ENCODE data around the gene USP3.
A peak's percentile ranks its signal among the peaks of the same experiment; 100 is the strongest.

Gene USP3

GRCh38 chr15:63593705-63594671, 89.6 kb downstream of the USP3 start:
- no peak for DNase-seq (ENCODE audit: low read depth)

DNA sequence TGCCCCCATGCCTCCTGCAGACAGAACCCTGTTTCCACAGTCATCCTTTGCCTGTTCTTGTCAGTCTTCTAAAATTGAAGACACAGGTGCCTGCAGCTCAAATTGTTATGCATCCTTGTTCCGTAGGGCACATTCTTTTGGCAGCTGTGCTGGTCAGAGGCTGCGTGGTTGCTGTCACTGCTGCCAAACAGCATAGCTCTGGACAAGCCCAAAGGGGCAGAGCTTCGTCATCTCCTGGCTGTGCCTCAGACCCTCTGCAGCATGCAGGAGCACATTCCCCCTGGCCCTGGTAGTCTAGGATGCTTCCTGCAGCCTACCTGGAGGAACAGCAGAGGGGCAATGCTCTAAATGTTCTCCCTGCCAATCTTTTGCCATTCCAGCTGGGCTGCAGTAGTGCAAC, 90.7 kb downstream of the USP3 start:
- no peak for DNase-seq (ENCODE audit: low read depth)

- DNase-seq (ENCODE audit: low read depth): no peak
These were observed 91.3 kb downstream of the USP3 start for GRCh38 chr15:63595688-63596087.

DNA sequence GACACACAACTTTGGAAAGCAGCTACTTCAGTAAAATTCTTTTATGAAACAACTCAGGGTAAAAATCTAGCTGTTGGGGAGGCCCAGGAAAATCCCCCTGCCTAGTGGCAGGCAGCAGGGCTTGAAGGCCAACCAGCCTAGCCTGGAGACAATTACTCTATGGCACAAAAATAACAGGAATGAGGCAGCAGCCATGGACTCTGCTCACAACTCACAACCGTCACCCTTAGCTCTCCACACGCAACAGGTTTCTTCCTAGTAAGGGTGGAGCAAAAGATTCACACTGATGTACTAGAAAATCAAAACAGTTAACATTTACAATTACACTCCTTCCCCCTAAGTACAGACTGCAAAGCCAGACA, 92.3 kb downstream of the USP3 start:
- DNase-seq (ENCODE audit: low read depth): no peak

DNA sequence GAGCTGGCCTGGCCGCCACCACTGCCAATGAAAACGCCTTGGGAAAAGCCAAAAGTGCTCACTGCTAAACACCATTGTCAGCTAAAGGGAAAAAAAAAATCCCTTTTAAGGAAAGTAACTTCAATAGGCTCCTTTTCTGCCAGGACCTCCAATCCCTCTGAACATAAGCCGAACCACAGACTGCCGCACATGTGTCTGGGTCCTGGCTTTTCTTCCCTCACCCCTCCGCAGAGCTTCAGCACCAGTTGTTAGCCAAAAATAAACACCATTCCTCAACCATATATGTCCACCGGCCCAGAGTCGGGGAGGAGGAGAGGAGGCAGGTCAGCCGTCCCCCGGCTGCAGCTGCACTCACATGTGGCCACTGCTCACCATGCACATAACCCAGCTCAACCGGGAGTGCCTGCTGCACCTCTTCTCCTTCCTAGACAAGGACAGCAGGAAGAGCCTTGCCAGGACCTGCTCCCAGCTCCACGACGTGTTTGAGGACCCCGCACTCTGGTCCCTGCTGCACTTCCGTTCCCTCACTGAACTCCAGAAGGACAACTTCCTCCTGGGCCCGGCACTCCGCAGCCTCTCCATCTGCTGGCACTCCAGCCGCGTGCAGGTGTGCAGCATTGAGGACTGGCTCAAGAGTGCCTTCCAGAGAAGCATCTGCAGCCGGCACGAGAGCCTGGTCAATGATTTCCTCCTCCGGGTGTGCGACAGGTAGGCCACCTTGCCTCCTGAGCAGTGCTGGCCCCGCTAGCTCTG, 92.8 kb downstream of the USP3 start, which contains the start of gene FBXL22:
Gene FBXL22, plus strand, starts transcription at position 350 of the 753 bp plus-strand sequence. Its CDS starts 6 bp downstream, at position 356.
- DNase-seq (ENCODE audit: low read depth): no peak

GRCh38 chr15:63597821-63598220, 93.4 kb downstream of the USP3 start:
- no peak for DNase-seq (ENCODE audit: low read depth)

GRCh38 chr15:63598473-63599400, 94.3 kb downstream of the USP3 start:
- no peak for DNase-seq (ENCODE audit: low read depth)

DNA sequence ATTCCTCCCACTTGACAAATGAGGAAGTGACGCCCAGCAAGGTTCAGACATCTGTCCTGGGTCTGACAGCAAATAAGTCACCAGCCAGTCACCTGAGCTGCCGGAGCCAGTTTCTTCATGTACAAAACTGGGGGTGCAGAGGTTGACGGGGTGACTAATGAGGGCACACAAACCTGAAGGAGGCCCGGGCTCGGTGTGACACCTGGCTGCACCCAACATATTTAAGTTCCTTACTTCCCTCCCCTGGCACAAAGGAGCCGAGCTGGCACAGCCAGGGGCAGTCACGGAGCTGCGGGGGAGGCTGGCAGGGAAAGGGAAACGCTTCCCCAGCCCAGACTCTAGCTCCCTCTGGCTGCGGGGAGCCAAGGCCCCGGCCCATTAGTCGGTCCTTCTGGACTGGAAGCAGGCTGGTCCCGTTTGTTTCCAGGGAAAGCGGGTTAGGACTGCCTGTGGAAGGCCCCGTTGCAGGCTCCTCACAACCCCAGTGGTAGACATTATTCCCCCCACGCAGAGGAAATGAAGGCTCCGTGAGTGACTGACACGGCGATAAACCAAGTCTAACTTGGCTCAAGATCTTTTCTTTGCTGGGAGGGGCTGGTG, 95.1 kb downstream of the USP3 start:
- no peak for DNase-seq (ENCODE audit: low read depth)

GRCh38 chr15:63600001-63600615, 95.7 kb downstream of the USP3 start:
- DNase-seq (ENCODE audit: low read depth): no peak

DNA sequence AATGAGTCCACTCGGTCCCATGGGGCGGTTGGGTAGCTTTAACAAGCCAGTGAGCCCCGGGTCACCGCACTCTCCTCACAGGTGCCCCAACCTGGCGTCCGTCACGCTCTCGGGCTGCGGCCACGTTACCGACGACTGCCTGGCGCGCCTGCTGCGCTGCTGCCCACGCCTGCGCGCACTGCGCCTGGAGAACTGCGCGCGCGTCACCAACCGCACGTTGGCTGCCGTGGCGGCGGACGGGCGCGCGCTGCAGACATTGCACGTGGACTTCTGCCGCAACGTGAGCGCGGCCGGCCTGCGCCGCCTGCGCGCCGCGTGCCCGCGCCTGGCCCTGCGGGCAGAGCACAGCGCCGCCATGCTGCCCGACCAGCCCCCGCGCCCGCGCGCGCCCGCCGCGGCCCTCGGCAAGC, 96.2 kb downstream of the USP3 start:
- peak; percentile 68 for DNase-seq (ENCODE audit: low read depth)

GRCh38 chr15:63601026-63601703, 96.8 kb downstream of the USP3 start:
- DNase-seq (ENCODE audit: low read depth): no peak

- no peak for DNase-seq (ENCODE audit: low read depth)
These were observed 97.4 kb downstream of the USP3 start for GRCh38 chr15:63601704-63602185.

GRCh38 chr15:63602595-63602994, 98.2 kb downstream of the USP3 start:
- no peak for DNase-seq (ENCODE audit: low read depth)

DNA sequence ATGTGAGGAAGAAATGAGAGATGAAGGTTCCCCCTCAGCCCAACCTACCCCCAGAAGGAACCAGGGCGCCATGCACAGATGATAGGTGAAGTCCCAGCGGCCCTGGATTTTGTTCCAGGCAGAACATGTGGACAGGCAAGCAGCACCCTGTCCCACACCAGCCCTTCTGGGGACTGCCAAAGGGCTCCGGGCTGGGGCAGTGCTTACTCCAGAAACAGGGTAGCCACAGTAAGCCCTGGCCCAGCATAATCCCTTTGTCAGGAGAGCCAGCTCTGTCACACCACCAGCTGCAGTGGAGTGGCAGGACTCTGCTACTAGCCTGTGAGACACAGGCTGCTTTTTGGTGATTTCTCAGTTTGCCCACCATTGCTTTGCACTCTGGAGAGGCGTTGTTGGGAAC, 99.1 kb downstream of the USP3 start:
- DNase-seq (ENCODE audit: low read depth): no peak

DNA sequence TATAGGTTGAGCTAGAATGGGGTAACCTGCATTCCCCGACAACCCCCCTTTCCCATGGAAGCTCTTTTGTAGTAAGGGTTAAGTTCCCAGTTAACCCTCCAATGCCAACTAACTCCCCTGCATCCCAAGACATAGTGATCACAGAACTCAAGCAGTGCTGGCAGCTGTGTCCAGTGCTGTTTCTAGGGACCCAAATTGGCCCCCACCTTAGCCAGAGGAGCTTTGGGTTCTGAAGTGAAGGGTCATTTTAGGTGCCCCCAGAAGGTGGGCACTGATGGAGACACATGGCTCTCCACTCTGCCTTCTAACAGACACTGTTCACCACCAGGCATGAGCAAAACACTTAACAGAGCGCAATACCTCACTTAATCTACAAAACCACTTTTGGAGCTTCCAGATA, 99.9 kb downstream of the USP3 start:
- DNase-seq (ENCODE audit: low read depth): no peak

GRCh38 chr15:63605036-63605435, 100.6 kb downstream of the USP3 start:
- no peak for DNase-seq (ENCODE audit: low read depth)

- DNase-seq (ENCODE audit: low read depth): no peak
These were observed 101.4 kb downstream of the USP3 start for GRCh38 chr15:63605816-63606215.

- no peak for DNase-seq (ENCODE audit: low read depth)
These were observed 101.9 kb downstream of the USP3 start for GRCh38 chr15:63606308-63606707.

DNA sequence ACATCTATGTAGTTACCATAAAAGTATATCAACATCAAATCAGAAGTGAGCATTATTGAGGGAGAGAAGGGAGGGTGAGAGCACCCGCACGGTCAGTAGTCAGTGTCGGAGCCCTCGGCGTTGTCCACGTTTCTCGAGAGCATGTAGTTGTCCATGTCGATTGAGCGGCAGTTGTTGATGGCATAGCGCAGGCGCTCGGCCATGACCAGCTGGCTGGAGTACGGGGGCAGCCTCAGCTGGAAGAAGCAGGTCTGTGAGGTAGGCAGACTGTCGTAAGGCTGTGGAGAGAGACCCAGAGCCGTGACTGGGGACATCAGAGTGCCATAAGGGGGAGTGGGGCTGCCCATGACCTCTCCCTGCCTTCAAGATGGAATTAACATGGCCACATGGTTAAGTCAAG, 104.6 kb downstream of the USP3 start:
- no peak for DNase-seq (ENCODE audit: low read depth)

DNA sequence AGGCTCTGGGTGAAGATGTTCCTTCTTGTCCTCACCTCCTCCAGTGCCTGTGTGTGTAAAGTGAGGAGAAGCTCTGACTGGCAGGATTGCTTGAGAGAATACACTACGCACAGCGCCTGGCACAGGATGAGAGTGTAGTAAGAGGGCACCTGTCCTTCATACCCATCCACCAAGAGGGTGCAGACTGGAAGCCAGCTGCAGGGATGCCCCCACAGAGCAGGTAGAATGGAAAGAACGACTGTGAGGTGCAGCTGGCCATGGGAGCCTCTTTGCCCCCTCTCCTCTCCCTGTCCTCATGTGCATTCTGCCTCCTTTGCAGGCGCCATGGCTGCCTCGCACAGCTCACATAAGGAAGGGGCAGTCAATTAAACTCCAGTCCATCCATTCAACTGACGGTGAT, 105.1 kb downstream of the USP3 start:
- DNase-seq (ENCODE audit: low read depth): no peak

Data from stimulated activated CD8-positive, alpha-beta memory T cell treated with anti-CD3 and anti-CD28 coated beads, Interleukin-15, amount 100 ng/mL, for 1 hour (primary cell).